DND-41 (cell line): ENCODE data around the gene TTC16.

Experiments used
- ATAC-seq: fragments of 200-7000 bp; cut with Tn5 transposase; 3 replicates; pipeline ENCODE4 v1.9.1; 2021; ENCODE audit warnings: low read depth; ENCODE audit not compliant: insufficient read depth
- DNase-seq: peaks from one replicate; pipeline ENCODE4 v3.0.0-alpha.2; 2020
- H2AFZ ChIP-seq: 2 replicates; pipeline ENCODE4 v1.6.0; 2012; ENCODE audit warnings: low read depth, low read length
- H3K27ac ChIP-seq: 2 replicates; pipeline ENCODE4 v1.5.1; 2012; ENCODE audit warnings: low read length, inconsistent platforms
- H3K27me3 ChIP-seq: fragments of 200-600 bp; sonication (generic); 2 replicates; pipeline ENCODE4 v1.6.0; 2012; ENCODE audit warnings: low read length, mild to moderate bottlenecking, inconsistent platforms; ENCODE audit not compliant: insufficient read depth, poor library complexity
- H3K36me3 ChIP-seq: 2 replicates; pipeline ENCODE4 v1.5.1; 2012; ENCODE audit warnings: low read length, inconsistent platforms; ENCODE audit not compliant: insufficient read depth
- H3K4me1 ChIP-seq: 2 replicates; pipeline ENCODE4 v1.5.1; 2012; ENCODE audit warnings: mild to moderate bottlenecking, low read length; ENCODE audit not compliant: insufficient read depth
- H3K4me2 ChIP-seq: 2 replicates; pipeline ENCODE4 v1.6.0; 2012; ENCODE audit warnings: mild to moderate bottlenecking, moderate library complexity, low read length, inconsistent platforms; ENCODE audit not compliant: insufficient read depth
- H3K4me3 ChIP-seq, 2 experiments: fragments of 200-600 bp in 1 of 2; shearing (Covaris generic) in 1 of 2; 2 replicates each; pipeline ENCODE4 v1.5.1; 2012 to 2016; ENCODE audit warnings: inconsistent platforms in 2 of 2, low read length in 2 of 2, mild to moderate bottlenecking in 2 of 2, low read depth in 1 of 2, moderate library complexity in 1 of 2
- H3K79me2 ChIP-seq: 2 replicates; pipeline ENCODE4 v1.6.0; 2012; ENCODE audit warnings: low read length, inconsistent platforms; ENCODE audit not compliant: insufficient read depth
- H3K9ac ChIP-seq: 2 replicates; pipeline ENCODE4 v1.6.0; 2012; ENCODE audit warnings: low read depth, mild to moderate bottlenecking, inconsistent platforms, low read length, moderate library complexity
- H3K9me3 ChIP-seq: 2 replicates; pipeline ENCODE4 v1.5.1; 2012; ENCODE audit warnings: low read length, moderate library complexity, mild to moderate bottlenecking, inconsistent platforms; ENCODE audit not compliant: insufficient read depth, severe bottlenecking
- H4K20me1 ChIP-seq: 2 replicates; pipeline ENCODE4 v1.6.0; 2012; ENCODE audit warnings: low read length; ENCODE audit not compliant: insufficient read depth
- EZH2 ChIP-seq: IDR thresholded peaks from 3 replicates; pipeline ENCODE4 v1.6.1; 2012; ENCODE audit warnings: borderline replicate concordance, low read depth, mild to moderate bottlenecking, moderate library complexity, low read length, inconsistent platforms; ENCODE audit not compliant: severe bottlenecking
- TF ChIP-seq, protein P1 (sequence below): IDR thresholded peaks from 2 replicates; pipeline ENCODE4 v1.5.1; 2012; ENCODE audit warnings: borderline replicate concordance, low read length, moderate library complexity, mild to moderate bottlenecking; ENCODE audit not compliant: poor library complexity, severe bottlenecking; ENCODE audit errors: extremely low read depth

The TTC16 gene

DNA sequence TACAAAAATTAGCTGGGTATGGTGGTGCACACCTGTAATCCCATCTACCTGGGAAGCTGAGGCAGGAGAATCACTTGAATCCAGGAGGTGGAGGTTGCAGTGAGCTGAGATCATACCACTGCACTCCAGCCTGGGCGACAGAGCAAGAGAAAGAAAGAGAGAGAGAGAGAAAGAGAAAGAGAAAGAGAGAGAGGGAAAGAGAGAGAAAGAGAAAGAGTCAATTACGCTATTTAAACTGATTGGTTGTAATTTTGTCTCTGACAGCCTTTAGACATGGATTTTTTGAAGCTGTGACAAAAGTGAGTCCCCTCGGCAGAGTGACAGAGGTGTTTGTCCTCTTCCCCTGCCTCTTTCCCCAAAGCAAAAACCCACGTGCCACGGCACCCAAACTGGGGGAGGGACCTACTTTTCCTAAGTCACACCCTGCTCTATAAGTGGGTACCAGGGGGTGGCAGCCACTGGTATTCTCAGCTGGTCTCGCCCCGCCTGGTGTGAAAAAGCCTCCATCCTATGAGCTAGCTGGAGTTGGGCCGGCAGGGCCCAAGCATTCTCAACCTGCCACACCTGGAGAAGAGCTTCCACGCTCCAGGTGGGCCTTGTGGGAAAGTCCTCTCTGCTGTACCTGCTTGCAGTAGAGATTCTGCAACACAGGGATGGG lies 12.5 kb upstream of the TTC16 start:
- Histone ChIP-seq H4K20me1 (peaks cover 5% of the 10 kb centered on the region; the same call in 1 of the 2 replicates), H3K36me3 (no peaks in the 10 kb centered on the region), H3K27ac (no peak overlapping the region), H3K9ac (no peak overlapping the region), H3K27me3 (no peaks in the 10 kb centered on the region), H2AFZ (no peak overlapping the region), H3K79me2 (no peaks in the 10 kb centered on the region), H3K4me2 (no peak overlapping the region), H3K4me1 (no peaks in the 10 kb centered on the region), H3K4me3 (no peak overlapping the region), H3K9me3 (no peaks in the 10 kb centered on the region)
- no peak for TF ChIP-seq EZH2
- TF ChIP-seq, protein P1, sequence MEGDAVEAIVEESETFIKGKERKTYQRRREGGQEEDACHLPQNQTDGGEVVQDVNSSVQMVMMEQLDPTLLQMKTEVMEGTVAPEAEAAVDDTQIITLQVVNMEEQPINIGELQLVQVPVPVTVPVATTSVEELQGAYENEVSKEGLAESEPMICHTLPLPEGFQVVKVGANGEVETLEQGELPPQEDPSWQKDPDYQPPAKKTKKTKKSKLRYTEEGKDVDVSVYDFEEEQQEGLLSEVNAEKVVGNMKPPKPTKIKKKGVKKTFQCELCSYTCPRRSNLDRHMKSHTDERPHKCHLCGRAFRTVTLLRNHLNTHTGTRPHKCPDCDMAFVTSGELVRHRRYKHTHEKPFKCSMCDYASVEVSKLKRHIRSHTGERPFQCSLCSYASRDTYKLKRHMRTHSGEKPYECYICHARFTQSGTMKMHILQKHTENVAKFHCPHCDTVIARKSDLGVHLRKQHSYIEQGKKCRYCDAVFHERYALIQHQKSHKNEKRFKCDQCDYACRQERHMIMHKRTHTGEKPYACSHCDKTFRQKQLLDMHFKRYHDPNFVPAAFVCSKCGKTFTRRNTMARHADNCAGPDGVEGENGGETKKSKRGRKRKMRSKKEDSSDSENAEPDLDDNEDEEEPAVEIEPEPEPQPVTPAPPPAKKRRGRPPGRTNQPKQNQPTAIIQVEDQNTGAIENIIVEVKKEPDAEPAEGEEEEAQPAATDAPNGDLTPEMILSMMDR = no peak
- no peak for DNase-seq
- no peak for ATAC-seq

- no peaks in the 10 kb centered on the region for H3K36me3 ChIP-seq
- no peak for ATAC-seq
- H3K9ac ChIP-seq = no peak overlapping the region
- no peak for TF ChIP-seq EZH2
- TF ChIP-seq, protein P1 = no peak
- H4K20me1 ChIP-seq = peaks cover 8% of the 10 kb centered on the region
- no peak overlapping the region for H2AFZ ChIP-seq
- no peaks in the 10 kb centered on the region for H3K4me1 ChIP-seq
- H3K79me2 ChIP-seq = no peaks in the 10 kb centered on the region
- no peak overlapping the region for H3K27ac ChIP-seq
- no peak overlapping the region for H3K4me2 ChIP-seq
- no peaks in the 10 kb centered on the region for H3K9me3 ChIP-seq
- no peak for DNase-seq
- no peak overlapping the region for H3K4me3 ChIP-seq
- H3K27me3 ChIP-seq = no peaks in the 10 kb centered on the region
Observed at GRCh38 chr9:127705577-127706379, 10.1 kb upstream of the TTC16 start.

GRCh38 chr9:127706836-127707241 lies 9.0 kb upstream of the TTC16 start, which contains the start of gene CFAP157:
TSS of gene CFAP157 (plus strand) at chr9:127706988. CDS start at chr9:127707032, 44 bp downstream.
- Histone ChIP-seq H2AFZ (no peak within 1 kb of the TSS), H3K9me3 (no peaks in the 10 kb centered on the region), H3K4me1 (peaks cover 10% of the 10 kb centered on the region), H3K9ac (no peak within 1 kb of the TSS), H4K20me1 (peaks cover 12% of the 10 kb centered on the region), H3K79me2 (no peaks in the 10 kb centered on the region), H3K4me2 (no peak within 1 kb of the TSS), H3K36me3 (no peaks in the 10 kb centered on the region), H3K27me3 (no peaks in the 10 kb centered on the region), H3K27ac (no peak within 1 kb of the TSS), H3K4me3 (no peak within 1 kb of the TSS)
- TF ChIP-seq, protein P1 = no peak
- TF ChIP-seq EZH2 = no peak
- ATAC-seq (no peak), DNase-seq (no peak)
